Measurements from ENCODE around the gene QSOX2. TPM values are rescaled to one million over a fixed set of nuclear protein-coding genes. Genes with fewer than 3 reads are reported as not detected.

QSOX2 gene
- total RNA-seq, 1 experiment from 2014 or later, result 34.6 TPM

GRCh38 chr9:136252281-136252680 is 6.7 kb upstream of the QSOX2 start:
- ChIA-PET CTCF (no interaction called here), POLR2A (interaction anchor here (1.3 kb wide), 1 partner anchor 15 kb away, joined by 6 read pairs; no protein-coding TSS in a partner anchor), RAD21 (ENCODE audit: low non-redundant PET in 1 of 2, low total read pairs in 2 of 2, uncharacterized antibody in 2 of 2, unreplicated experiment in 2 of 2) (no interaction called here)
- ATAC-seq, result no peak
- no peak overlapping the region for H3K4me3 ChIP-seq (replicated peaks in 1 of 2; ENCODE audit: low read depth in 1 of 2, low read length in 2 of 2)
- H3K27me3 ChIP-seq (ENCODE audit: insufficient read depth, low read length), result no peaks in the 10 kb centered on the region
- no peaks in the 10 kb centered on the region for H3K9me3 ChIP-seq (ENCODE audit: control insufficient read depth in 1 of 2, insufficient read depth in 1 of 2, low read depth in 1 of 2, low read length in 2 of 2)
- H4K20me1 ChIP-seq (ENCODE audit: insufficient read depth), result no peaks in the 10 kb centered on the region
- DNase-seq (ENCODE audit: low read depth, low spot score), result no peak
- H3K27ac ChIP-seq (ENCODE audit: low read depth, low read length), result no peak overlapping the region
- BruUV-seq (replicated peaks), result no TSS peak
- peaks cover 10 to 21% of the 10 kb centered on the region in 2 experiments; a peak in 3 of 4 replicates for H3K4me1 ChIP-seq (ENCODE audit: control insufficient read depth in 1 of 2, insufficient read depth in 2 of 2, low read length in 2 of 2)
- no peaks in the 10 kb centered on the region for H3K9me2 ChIP-seq (ENCODE audit: insufficient read depth)
- H3K9ac ChIP-seq (ENCODE audit: low read length), result no peak overlapping the region
- no peak for TF ChIP-seq SIN3A (IDR thresholded peaks at IDR 0.05; ENCODE audit: low read depth)
- no peak for TF ChIP-seq ZFX (IDR thresholded peaks at IDR 0.05)
- TF ChIP-seq MAX (IDR thresholded peaks at IDR 0.05), result no peak
- TF ChIP-seq RAD21 (IDR thresholded peaks at IDR 0.05; ENCODE audit: low read depth), result no peak
- H2AFZ ChIP-seq (ENCODE audit: low read depth, low read length, poor library complexity, severe bottlenecking), result no peak overlapping the region
- no peaks in the 10 kb centered on the region for H3K79me2 ChIP-seq (ENCODE audit: insufficient read depth, low read length)
- intact Hi-C loops (cut with micrococcal nuclease), result no loop called here
- no peaks in the 10 kb centered on the region for H3K36me3 ChIP-seq (ENCODE audit: control insufficient read depth in 1 of 2, insufficient read depth in 2 of 2, low read length in 2 of 2)
- H3K4me2 ChIP-seq (ENCODE audit: low read length), result no peak overlapping the region

DNA sequence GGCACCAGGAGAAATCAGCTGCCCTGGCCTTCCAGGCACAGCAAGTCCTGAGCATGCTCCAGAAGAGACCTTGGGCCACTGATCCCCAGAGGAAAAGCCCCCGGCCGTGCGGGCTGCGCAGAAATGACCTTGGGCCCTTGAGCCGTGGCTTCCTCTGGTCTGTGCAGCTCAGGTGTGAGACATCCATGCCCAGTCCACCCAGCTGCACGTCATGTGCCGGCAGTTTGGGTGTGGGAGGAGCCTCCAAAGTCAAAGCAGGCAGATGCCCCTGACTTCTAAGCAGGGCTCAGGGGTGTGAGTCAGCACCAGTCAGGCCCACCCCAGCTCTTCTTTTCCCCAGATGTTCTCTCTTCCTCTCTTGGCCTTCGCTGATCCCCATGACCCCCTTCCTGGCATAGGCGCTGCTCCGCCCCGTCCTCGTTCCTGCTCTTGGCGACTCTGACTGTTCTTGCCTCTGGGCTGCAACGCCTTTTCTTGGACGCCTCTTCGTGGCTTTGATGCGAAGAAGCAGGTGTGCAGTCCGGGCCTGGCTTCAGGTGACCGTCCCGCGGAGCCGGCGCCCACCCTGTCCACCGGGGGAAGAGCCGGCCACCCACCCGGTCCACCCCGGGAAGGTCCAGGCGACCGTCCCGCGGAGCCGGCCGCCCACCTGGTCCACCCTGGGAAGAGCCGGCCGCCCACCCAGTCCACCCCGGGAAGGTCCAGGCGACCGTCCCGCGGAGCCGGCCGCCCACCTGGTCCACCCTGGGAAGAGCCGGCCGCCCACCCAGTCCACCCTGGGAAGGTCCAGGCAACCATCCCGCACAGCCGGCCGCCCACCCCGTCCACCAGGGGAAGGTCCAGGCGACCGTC is 5.9 kb upstream of the QSOX2 start:
- H4K20me1 ChIP-seq (ENCODE audit: insufficient read depth), result no peaks in the 10 kb centered on the region
- ChIA-PET POLR2A (interaction anchor here (1.2 kb wide), 1 partner anchor 16 kb away, joined by 3 read pairs; no protein-coding TSS in a partner anchor), RAD21 (ENCODE audit: low non-redundant PET in 1 of 2, low total read pairs in 2 of 2, uncharacterized antibody in 2 of 2, unreplicated experiment in 2 of 2) (no interaction called here), CTCF (no interaction called here)
- no peak overlapping the region for H3K27ac ChIP-seq (ENCODE audit: low read depth, low read length)
- ATAC-seq (no peak), DNase-seq (ENCODE audit: low read depth, low spot score) (no peak)
- no peak overlapping the region for H3K9ac ChIP-seq (ENCODE audit: low read length)
- no peak overlapping the region for H3K4me3 ChIP-seq (replicated peaks in 1 of 2; ENCODE audit: low read depth in 1 of 2, low read length in 2 of 2)
- H3K9me3 ChIP-seq (ENCODE audit: control insufficient read depth in 1 of 2, insufficient read depth in 1 of 2, low read depth in 1 of 2, low read length in 2 of 2), result no peaks in the 10 kb centered on the region
- no peaks in the 10 kb centered on the region for H3K9me2 ChIP-seq (ENCODE audit: insufficient read depth)
- intact Hi-C loops (cut with micrococcal nuclease), result no loop called here
- H3K4me2 ChIP-seq (ENCODE audit: low read length), result no peak overlapping the region
- H3K36me3 ChIP-seq (ENCODE audit: control insufficient read depth in 1 of 2, insufficient read depth in 2 of 2, low read length in 2 of 2), result no peaks in the 10 kb centered on the region
- H3K4me1 ChIP-seq (ENCODE audit: control insufficient read depth in 1 of 2, insufficient read depth in 2 of 2, low read length in 2 of 2), result peaks cover 10 to 20% of the 10 kb centered on the region in 2 experiments; a peak in 3 of 4 replicates
- no TSS peak for BruUV-seq (replicated peaks)
- no peaks in the 10 kb centered on the region for H3K79me2 ChIP-seq (ENCODE audit: insufficient read depth, low read length)
- no peaks in the 10 kb centered on the region for H3K27me3 ChIP-seq (ENCODE audit: insufficient read depth, low read length)
- no peak overlapping the region for H2AFZ ChIP-seq (ENCODE audit: low read depth, low read length, poor library complexity, severe bottlenecking)
- no peak for TF ChIP-seq ZNF274 (IDR thresholded peaks at IDR 0.05; ENCODE audit: low read depth, low read length)
- TF ChIP-seq FOSL1 (IDR thresholded peaks at IDR 0.05; ENCODE audit: low read depth), result no peak
- no peak for TF ChIP-seq CBX3 (IDR thresholded peaks at IDR 0.05; ENCODE audit: low read depth)
- TF ChIP-seq POLR2A (IDR thresholded peaks at IDR 0.05; ENCODE audit: borderline replicate concordance, extremely low read depth, insufficient read depth, insufficient read length), result no peak
- no peak for TF ChIP-seq TCF7L2 (IDR thresholded peaks at IDR 0.05; ENCODE audit: borderline replicate concordance, extremely low read depth, insufficient read depth, insufficient read length)
- no peak for TF ChIP-seq ZFX (IDR thresholded peaks at IDR 0.05)
- no peak for TF ChIP-seq ELF1 (IDR thresholded peaks at IDR 0.05; ENCODE audit: borderline replicate concordance, low read depth)
- TF ChIP-seq REST (IDR thresholded peaks at IDR 0.05; ENCODE audit: low read depth), result no peak
- no peak for TF ChIP-seq RAD21 (IDR thresholded peaks at IDR 0.05; ENCODE audit: low read depth)
- TF ChIP-seq CEBPB (IDR thresholded peaks at IDR 0.05; ENCODE audit: low read depth), result no peak
- TF ChIP-seq EGR1 (IDR thresholded peaks at IDR 0.05; ENCODE audit: low read depth), result no peak
- TF ChIP-seq JUND (IDR thresholded peaks at IDR 0.05), result no peak
- TF ChIP-seq YY1 (IDR thresholded peaks at IDR 0.05; ENCODE audit: extremely low read depth, insufficient replicate concordance, low read depth, low read length), result no peak
- no peak for TF ChIP-seq MAX (IDR thresholded peaks at IDR 0.05)
- no peak for TF ChIP-seq ATF3 (IDR thresholded peaks at IDR 0.05)
- TF ChIP-seq EZH2phosphoT487 (IDR thresholded peaks at IDR 0.05; ENCODE audit: borderline replicate concordance), result no peak
